Measurements from ENCODE around the gene SLC8A1. TPM values are rescaled to one million over a fixed set of nuclear protein-coding genes. Genes with fewer than 3 reads are reported as not detected.

SLC8A1 gene
- total RNA-seq, 1 donor, result 82.9 TPM

DNA sequence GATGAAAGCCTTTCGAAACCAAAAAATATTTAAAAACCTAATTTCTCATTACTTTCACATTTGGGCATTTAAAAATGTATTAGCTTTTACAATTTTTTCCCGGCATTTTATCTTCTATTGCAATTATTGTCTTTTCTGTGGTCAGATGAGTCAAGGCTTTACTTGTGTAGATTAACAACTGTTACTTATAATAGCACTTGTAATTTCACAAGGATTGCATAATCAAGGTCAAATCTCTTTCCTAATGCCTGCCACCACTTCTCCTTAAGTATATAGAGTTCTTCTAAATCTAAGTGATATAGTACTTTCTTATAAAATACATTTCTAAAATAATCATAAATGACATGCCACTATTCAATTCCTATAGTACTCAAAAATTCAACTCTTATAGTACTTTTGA is 67.2 kb downstream of the SLC8A1 start:
- Histone ChIP-seq H3K36me3 (ENCODE audit: insufficient read depth, low read length) (no peaks in the 10 kb centered on the region), H3K27me3 (ENCODE audit: insufficient read depth, low read length) (no peaks in the 10 kb centered on the region), H3K4me2 (ENCODE audit: insufficient read depth, low read length) (peak overlapping the region; percentile 12), H3K27ac (ENCODE audit: low read depth, low read length) (no peak overlapping the region), H3K79me2 (ENCODE audit: insufficient read depth, low read length) (peaks cover 7% of the 10 kb centered on the region), H3K4me3 (ENCODE audit: insufficient read depth, low read length) (no peak overlapping the region), H3K4me1 (ENCODE audit: insufficient read depth, low read length) (peaks cover 6% of the 10 kb centered on the region), H4K20me1 (ENCODE audit: insufficient read depth, low read length) (no peaks in the 10 kb centered on the region), H2AFZ (ENCODE audit: low read length) (no peak overlapping the region), H3K9me3 (ENCODE audit: low read depth, low read length) (no peaks in the 10 kb centered on the region)
- peak; percentile 65 for DNase-seq (ENCODE audit: insufficient read length, low spot score, missing footprints)
- no peak for TF ChIP-seq CTCF (IDR thresholded peaks at IDR 0.05; ENCODE audit: extremely low read depth, low read depth, low read length)

DNA sequence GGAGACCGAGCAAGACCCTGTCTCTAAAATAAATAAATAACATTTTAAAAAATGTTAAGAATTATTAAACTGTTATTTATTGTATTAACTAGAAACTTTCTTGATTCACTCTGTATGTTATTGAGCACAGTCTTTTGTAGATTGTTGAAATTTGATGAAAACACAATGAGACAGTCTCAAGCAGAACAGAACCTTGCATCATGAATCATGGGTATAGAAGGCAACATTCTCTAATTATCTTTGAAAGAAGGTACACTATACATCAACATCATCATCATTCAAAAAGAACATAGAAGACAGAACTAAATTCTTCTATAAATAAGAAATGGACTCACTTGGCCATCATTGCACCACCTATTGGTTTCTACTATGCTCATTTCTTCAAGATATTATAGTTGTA is 67.7 kb downstream of the SLC8A1 start:
- Histone ChIP-seq H3K9me3 (ENCODE audit: low read depth, low read length) (no peaks in the 10 kb centered on the region), H2AFZ (ENCODE audit: low read length) (no peak overlapping the region), H3K4me2 (ENCODE audit: insufficient read depth, low read length) (peak overlapping the region; percentile 12), H3K4me3 (ENCODE audit: insufficient read depth, low read length) (no peak overlapping the region), H4K20me1 (ENCODE audit: insufficient read depth, low read length) (no peaks in the 10 kb centered on the region), H3K27me3 (ENCODE audit: insufficient read depth, low read length) (no peaks in the 10 kb centered on the region), H3K36me3 (ENCODE audit: insufficient read depth, low read length) (no peaks in the 10 kb centered on the region), H3K27ac (ENCODE audit: low read depth, low read length) (no peak overlapping the region), H3K79me2 (ENCODE audit: insufficient read depth, low read length) (peaks cover 7% of the 10 kb centered on the region), H3K4me1 (ENCODE audit: insufficient read depth, low read length) (peaks cover 6% of the 10 kb centered on the region)
- no peak for TF ChIP-seq CTCF (IDR thresholded peaks at IDR 0.05; ENCODE audit: extremely low read depth, low read depth, low read length)
- DNase-seq (ENCODE audit: insufficient read length, low spot score, missing footprints), result no peak

GRCh38 chr2:40380721-40381120 is 71.2 kb downstream of the SLC8A1 start:
- no peak overlapping the region for H3K4me2 ChIP-seq (ENCODE audit: insufficient read depth, low read length)
- H3K27ac ChIP-seq (ENCODE audit: low read depth, low read length), result no peak overlapping the region
- no peak overlapping the region for H2AFZ ChIP-seq (ENCODE audit: low read length)
- DNase-seq (ENCODE audit: insufficient read length, low spot score, missing footprints), result no peak
- H3K79me2 ChIP-seq (ENCODE audit: insufficient read depth, low read length), result peaks cover 11% of the 10 kb centered on the region
- no peak for TF ChIP-seq CTCF (IDR thresholded peaks at IDR 0.05; ENCODE audit: extremely low read depth, low read depth, low read length)
- H4K20me1 ChIP-seq (ENCODE audit: insufficient read depth, low read length), result no peaks in the 10 kb centered on the region
- no peaks in the 10 kb centered on the region for H3K36me3 ChIP-seq (ENCODE audit: insufficient read depth, low read length)
- H3K4me1 ChIP-seq (ENCODE audit: insufficient read depth, low read length), result peaks cover 6% of the 10 kb centered on the region
- H3K4me3 ChIP-seq (ENCODE audit: insufficient read depth, low read length), result no peak overlapping the region
- H3K9me3 ChIP-seq (ENCODE audit: low read depth, low read length), result no peaks in the 10 kb centered on the region
- H3K27me3 ChIP-seq (ENCODE audit: insufficient read depth, low read length), result no peaks in the 10 kb centered on the region

DNA sequence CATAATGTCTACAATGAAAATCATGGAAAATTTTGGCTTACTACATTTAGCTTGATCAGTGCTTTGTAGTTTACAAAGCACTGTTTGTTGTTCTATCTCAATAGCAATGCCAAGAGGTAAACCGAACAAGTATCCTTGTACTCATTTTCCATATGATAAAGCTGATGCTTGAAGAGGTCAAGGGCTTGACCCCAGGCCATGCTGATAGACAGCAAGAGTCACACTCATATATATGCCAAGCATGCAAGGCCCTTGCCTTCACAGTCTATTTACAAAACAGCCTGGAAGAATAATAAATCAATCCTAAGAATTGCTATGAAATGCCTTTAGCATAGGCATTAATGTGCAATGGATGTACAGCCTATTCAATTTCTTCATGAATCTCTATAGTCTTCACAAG is 71.8 kb downstream of the SLC8A1 start:
- H3K79me2 ChIP-seq (ENCODE audit: insufficient read depth, low read length), result peaks cover 11% of the 10 kb centered on the region
- H3K27ac ChIP-seq (ENCODE audit: low read depth, low read length), result no peak overlapping the region
- no peak for TF ChIP-seq CTCF (IDR thresholded peaks at IDR 0.05; ENCODE audit: extremely low read depth, low read depth, low read length)
- no peaks in the 10 kb centered on the region for H4K20me1 ChIP-seq (ENCODE audit: insufficient read depth, low read length)
- no peaks in the 10 kb centered on the region for H3K36me3 ChIP-seq (ENCODE audit: insufficient read depth, low read length)
- peaks cover 3% of the 10 kb centered on the region for H3K4me1 ChIP-seq (ENCODE audit: insufficient read depth, low read length)
- DNase-seq (ENCODE audit: insufficient read length, low spot score, missing footprints), result no peak
- no peak overlapping the region for H3K4me2 ChIP-seq (ENCODE audit: insufficient read depth, low read length)
- H3K4me3 ChIP-seq (ENCODE audit: insufficient read depth, low read length), result no peak overlapping the region
- no peaks in the 10 kb centered on the region for H3K9me3 ChIP-seq (ENCODE audit: low read depth, low read length)
- H3K27me3 ChIP-seq (ENCODE audit: insufficient read depth, low read length), result no peaks in the 10 kb centered on the region
- no peak overlapping the region for H2AFZ ChIP-seq (ENCODE audit: low read length)

Measured in osteoblast (primary cell).